T-helper 2 cell treated with Interferon-gamma antibody and Interleukin-4, amounts not matched to agents 100 ng/mL and 5 ng/mL, for 36 hours (primary cell): ENCODE data around the gene RECK. TPM values are rescaled to one million over a fixed set of nuclear protein-coding genes. Genes with fewer than 3 reads are reported as not detected.

Source experiments
- intact Hi-C: fragments of 100-400 bp; cut with micrococcal nuclease; formaldehyde crosslinking; loops from one replicate; pipeline ENCODE4 v1.15.1; 2023
- total RNA-seq: library from RNA; stranded (reverse); gene quantifications from 2 replicates; pipeline ENCODE4 v1.2.3, GENCODE V29; 2022

Gene RECK
- total RNA-seq, 1 donor from 2014 or later: 6.6 TPM

GRCh38 chr9:36135741-36136271 lies 99.1 kb downstream of the RECK start:
- intact Hi-C loops: loop anchor here (1.0 to 2.0 kb wide), 4 partner anchors 16 to 55 kb away; partner anchors contain the start of gene CLTA

GRCh38 chr9:36136272-36136893 lies 99.7 kb downstream of the RECK start, which contains the start of gene GLIPR2:
TSS of gene GLIPR2 (plus strand) at chr9:36136733. CDS start at chr9:36136779, 46 bp downstream.
- intact Hi-C loops: loop anchor here (1.0 to 2.0 kb wide), 4 partner anchors 16 to 54 kb away; partner anchors contain the start of gene CLTA

GRCh38 chr9:36136894-36137391 lies 100.2 kb downstream of the RECK start:
- intact Hi-C loops: loop anchor here (1.0 to 2.0 kb wide), 4 partner anchors 15 to 54 kb away; partner anchors contain the start of gene CLTA

GRCh38 chr9:36137392-36138004 lies 100.8 kb downstream of the RECK start:
- intact Hi-C loops: loop anchor here (2.0 kb wide), 1 partner anchor 53 kb away; the partner anchor contains the start of gene CLTA

GRCh38 chr9:36138496-36138895 lies 101.8 kb downstream of the RECK start:
- intact Hi-C loops: no loop called here

GRCh38 chr9:36138901-36139300 lies 102.2 kb downstream of the RECK start:
- intact Hi-C loops: no loop called here

- intact Hi-C loops: loop anchor here (1.0 kb wide), 1 partner anchor 11 kb away; no protein-coding TSS in a partner anchor
Observed at GRCh38 chr9:36140086-36141084, 103.7 kb downstream of the RECK start.

GRCh38 chr9:36141288-36141687 lies 104.6 kb downstream of the RECK start:
- intact Hi-C loops: no loop called here

- intact Hi-C loops: no loop called here
Observed at GRCh38 chr9:36141761-36142160, 105.0 kb downstream of the RECK start.

GRCh38 chr9:36142510-36143244 lies 106.0 kb downstream of the RECK start:
- intact Hi-C loops: no loop called here

GRCh38 chr9:36143245-36143641 lies 106.5 kb downstream of the RECK start:
- intact Hi-C loops: no loop called here

GRCh38 chr9:36144309-36145232 lies 107.9 kb downstream of the RECK start:
- intact Hi-C loops: no loop called here

GRCh38 chr9:36145970-36146369 lies 109.3 kb downstream of the RECK start:
- intact Hi-C loops: no loop called here

GRCh38 chr9:36146651-36147050 lies 109.9 kb downstream of the RECK start:
- intact Hi-C loops: no loop called here

GRCh38 chr9:36147441-36148175 lies 110.9 kb downstream of the RECK start:
- intact Hi-C loops: no loop called here

GRCh38 chr9:36148311-36149051 lies 111.8 kb downstream of the RECK start:
- intact Hi-C loops: no loop called here

GRCh38 chr9:36149197-36149596 lies 112.5 kb downstream of the RECK start:
- intact Hi-C loops: no loop called here
